GM12878 (cell line): ENCODE results near the gene CCDC170. TPM values are rescaled to one million over a fixed set of nuclear protein-coding genes. Genes with fewer than 3 reads are reported as not detected.

Experiments
- ATAC-seq: fragments of 200-7000 bp; cut with Tn5 transposase; 3 replicates; pipeline ENCODE4 v1.9.1; 2020; ENCODE audit warnings: mild to moderate bottlenecking, moderate library complexity
- BruUV-seq: library from RNA; stranded (reverse); fragments of 400-500 nt; replicated peaks from 2 replicates; lab custom pipeline; 2021; lab: Mats Ljungman, UMichigan
- CTCF ChIA-PET: fragments of 300-600 bp; sonication (Branson Sonifier 250); formaldehyde crosslinking; extraction: SDS; loops from one replicate; lab custom pipeline; 2021; ENCODE audit warnings: inconsistent platforms; lab: Yijun Ruan, JAX
- POLR2A ChIA-PET: fragments of 350-600 bp; formaldehyde crosslinking; extraction: SDS; loops from one replicate; lab custom pipeline; 2021; ENCODE audit warnings: inconsistent platforms; lab: Charles Lee
- RAD21 ChIA-PET: fragments of 300-600 bp; sonication (Branson Sonifier 250); formaldehyde crosslinking; loops from one replicate; lab custom pipeline; 2023; ENCODE audit warnings: antibody characterized with exemption; ENCODE audit not compliant: unreplicated experiment; lab: Charles Lee
- SMC1A ChIA-PET: fragments of 300-600 bp; sonication (Branson Sonifier 250); formaldehyde crosslinking; loops from one replicate; lab custom pipeline; 2023; ENCODE audit not compliant: unreplicated experiment, uncharacterized antibody; lab: Charles Lee
- DNase-seq: peaks from one replicate; pipeline ENCODE4 v3.0.0-alpha.2; 2011; ENCODE audit warnings: low read depth, low spot score
- FAIRE-seq: peaks from 3 replicates; lab custom pipeline; 2011; peaks lifted over from hg19 to GRCh38; lab: Jason Lieb, UNC
- H2AFZ ChIP-seq: 2 replicates; pipeline ENCODE4 v1.6.0; 2011; ENCODE audit warnings: low read depth, low read length, control low read depth; ENCODE audit not compliant: control insufficient read depth
- H3K27ac ChIP-seq: 2 replicates; pipeline ENCODE4 v1.5.1; 2011; ENCODE audit warnings: control low read depth; ENCODE audit not compliant: control insufficient read depth, insufficient read depth
- H3K27me3 ChIP-seq, 2 experiments: replicated peaks in 1 of 2; 2 replicates each; pipeline versions ENCODE4 v1.6.0 to v1.6.1; 2011; ENCODE audit warnings: low read length in 1 of 2; ENCODE audit not compliant: control insufficient read depth in 2 of 2, insufficient read depth in 2 of 2
- H3K36me3 ChIP-seq, 2 experiments: 2 replicates each; pipeline ENCODE4 v1.5.1; 2011; ENCODE audit warnings: low read length in 1 of 2; ENCODE audit not compliant: control insufficient read depth in 2 of 2, insufficient read depth in 2 of 2
- H3K4me1 ChIP-seq: 2 replicates; pipeline ENCODE4 v1.6.1; 2011; ENCODE audit warnings: mild to moderate bottlenecking, low read length, moderate library complexity, mixed read lengths; ENCODE audit not compliant: control insufficient read depth, insufficient read depth
- H3K4me2 ChIP-seq: 2 replicates; pipeline ENCODE4 v1.6.0; 2011; ENCODE audit warnings: control low read depth; ENCODE audit not compliant: control insufficient read depth, insufficient read depth
- H3K4me3 ChIP-seq: fragments of 200-600 bp; sonication (generic); 2 replicates; pipeline ENCODE4 v1.5.1; 2016
- H3K79me2 ChIP-seq: 2 replicates; pipeline ENCODE4 v1.6.0; 2011; ENCODE audit warnings: low read length; ENCODE audit not compliant: control insufficient read depth, insufficient read depth
- H3K9ac ChIP-seq: 2 replicates; pipeline ENCODE4 v1.8.0; 2011; ENCODE audit warnings: low read length, control low read depth, mixed read lengths; ENCODE audit not compliant: control insufficient read depth, insufficient read depth
- H3K9me3 ChIP-seq: replicated peaks from 3 replicates; pipeline ENCODE4 v1.5.1; 2011; ENCODE audit warnings: mild to moderate bottlenecking, low read length; ENCODE audit not compliant: control insufficient read depth, insufficient read depth
- H4K20me1 ChIP-seq: 2 replicates; pipeline ENCODE4 v1.6.0; 2011; ENCODE audit not compliant: control insufficient read depth, insufficient read depth
- CHD2 ChIP-seq: IDR thresholded peaks from 2 replicates; pipeline ENCODE4 v1.6.1; 2011; ENCODE audit warnings: low read depth, low read length, improper control_type of control experiment, borderline replicate concordance
- EGR1 ChIP-seq, 2 experiments: IDR thresholded peaks; 1 replicate in 1 of 2; 2 replicates in 1 of 2; pipeline ENCODE4 v1.6.1; 2011 to 2012; ENCODE audit warnings: low read depth in 2 of 2, low read length in 2 of 2, borderline replicate concordance in 1 of 2, mild to moderate bottlenecking in 1 of 2, moderate library complexity in 1 of 2
- ETV6 ChIP-seq, 2 experiments: fragments of 450-650 bp in 1 of 2; IDR thresholded peaks in 1 of 2; conservative IDR thresholded peaks in 1 of 2; 2 replicates each; pipeline ENCODE4 v1.6.1; 2014; ENCODE audit warnings: antibody characterized with exemption in 1 of 2, borderline replicate concordance in 1 of 2, low read depth in 1 of 2, mild to moderate bottlenecking in 1 of 2, moderate library complexity in 1 of 2
- FOS ChIP-seq: IDR thresholded peaks from 3 replicates; pipeline ENCODE4 v1.6.1; 2011; ENCODE audit warnings: borderline replicate concordance; ENCODE audit not compliant: insufficient read length; ENCODE audit errors: extremely low read depth
- GATAD2B ChIP-seq: fragments of 450-650 bp; conservative IDR thresholded peaks from 2 replicates; pipeline ENCODE4 v1.6.1; 2017; ENCODE audit warnings: low read depth, mild to moderate bottlenecking, moderate library complexity
- IKZF2 ChIP-seq, 2 experiments: fragments of 450-650 bp; IDR thresholded peaks; 2 replicates each; pipeline ENCODE4 v1.6.1; 2017; ENCODE audit warnings: mild to moderate bottlenecking in 2 of 2, moderate library complexity in 2 of 2
- JUND ChIP-seq: IDR thresholded peaks from 2 replicates; pipeline ENCODE4 v1.6.1; 2012; ENCODE audit warnings: low read depth, mild to moderate bottlenecking, low read length, improper control_type of control experiment, moderate library complexity
- KAT2A ChIP-seq: conservative IDR thresholded peaks from 2 replicates; pipeline ENCODE4 v1.6.1; 2011; ENCODE audit warnings: low read depth, low read length; ENCODE audit not compliant: control insufficient read depth
- RUNX3 ChIP-seq: IDR thresholded peaks from 2 replicates; pipeline ENCODE4 v1.6.1; 2012; ENCODE audit warnings: low read length, inconsistent platforms
- SIX5 ChIP-seq: IDR thresholded peaks from 2 replicates; pipeline ENCODE4 v1.6.1; 2011; ENCODE audit warnings: mild to moderate bottlenecking, low read depth, low read length, moderate library complexity; ENCODE audit not compliant: severe bottlenecking
- SUZ12 ChIP-seq: fragments of 200-600 bp; sonication (generic); IDR thresholded peaks from one replicate; pipeline ENCODE4 v1.6.1; 2018; ENCODE audit warnings: antibody characterized with exemption, mild to moderate bottlenecking; ENCODE audit not compliant: unreplicated experiment
- TCF12 ChIP-seq: IDR thresholded peaks from 2 replicates; pipeline ENCODE4 v1.6.1; 2011; ENCODE audit warnings: low read depth, mild to moderate bottlenecking, low read length
- ZNF217 ChIP-seq: fragments of 450-650 bp; IDR thresholded peaks from 2 replicates; pipeline ENCODE4 v1.6.1; 2017; ENCODE audit warnings: antibody characterized with exemption, mild to moderate bottlenecking
- WGBS: methylation state at CpG from one replicate; pipeline ENCODE4 v1.1.6; 2016; ENCODE audit warnings: low lambda C conversion rate; ENCODE audit not compliant: insufficient replicate concordance, insufficient coverage; ENCODE audit errors: missing lambda C conversion rate; 5-methylcytosine and 5-hydroxymethylcytosine counted together
- in situ Hi-C: fragments of 300-500 bp; cut with MboI; formaldehyde crosslinking; loops from 9 replicates; pipeline ENCODE4 v1.14.3; 2018; ENCODE audit warnings: mixed read lengths
- intact Hi-C: fragments of 100-400 bp; cut with micrococcal nuclease; formaldehyde crosslinking; loops from one replicate; pipeline ENCODE4 v1.14.2; 2022; ENCODE audit not compliant: unreplicated experiment
- polyA plus RNA-seq, 11 experiments: library from polyadenylated mRNA; depleted of rRNA in 4 of 11; unstranded in 6 of 11; stranded (reverse) in 5 of 11; fragments of >200 nt; fragmentation: Nextera tagmentation in 4 of 11; fragmentation: Illumina TruSeq in 1 of 11; extraction: Ambion mirVana in 4 of 11; extraction: Trizol in 1 of 11; gene quantifications; 1 replicate in 1 of 11; 2 replicates in 10 of 11; pipeline versions ENCODE4 v1.2.1 to v1.2.3, GENCODE V29; 2011 to 2016; ENCODE audit warnings: inconsistent platforms in 2 of 11, missing spikeins in 2 of 11, low read depth in 1 of 11
- total RNA-seq, 4 experiments: library from RNA; depleted of rRNA in 3 of 4; stranded (reverse); fragments of >200 nt in 3 of 4; fragmentation: Illumina TruSeq in 1 of 4; extraction: Trizol in 1 of 4; gene quantifications; 2 replicates each; pipeline versions ENCODE4 v1.2.1 to v1.2.3, GENCODE V29; 2013 to 2021
- TF ChIP-seq, protein P1 (sequence below): IDR thresholded peaks from 2 replicates; pipeline ENCODE4 v1.6.1; 2012; ENCODE audit warnings: low read depth, low read length, improper control_type of control experiment
- TF ChIP-seq, protein P2 (sequence below): fragments of 450-650 bp; IDR thresholded peaks from 2 replicates; pipeline ENCODE4 v1.6.1; 2017; ENCODE audit warnings: low read depth, mild to moderate bottlenecking, moderate library complexity
- TF ChIP-seq, protein P3 (sequence below): fragments of 450-650 bp; IDR thresholded peaks from 2 replicates; pipeline ENCODE4 v1.6.1; 2016; ENCODE audit warnings: mild to moderate bottlenecking
- TF ChIP-seq, protein P4 (sequence below): IDR thresholded peaks from 2 replicates; pipeline ENCODE4 v1.6.1; 2011; ENCODE audit warnings: low read depth, mild to moderate bottlenecking, low read length, moderate library complexity, borderline replicate concordance; ENCODE audit errors: extremely low read depth
- TF ChIP-seq, protein P5 (sequence below): IDR thresholded peaks from 2 replicates; pipeline ENCODE4 v1.6.1; 2012; ENCODE audit warnings: low read depth, low read length, improper control_type of control experiment

CCDC170 gene
- total and polyA plus RNA-seq, 10 of the 15 experiments (the other 5 are each of a cell fraction or from before 2014, with no cell fraction given): not detected

DNA sequence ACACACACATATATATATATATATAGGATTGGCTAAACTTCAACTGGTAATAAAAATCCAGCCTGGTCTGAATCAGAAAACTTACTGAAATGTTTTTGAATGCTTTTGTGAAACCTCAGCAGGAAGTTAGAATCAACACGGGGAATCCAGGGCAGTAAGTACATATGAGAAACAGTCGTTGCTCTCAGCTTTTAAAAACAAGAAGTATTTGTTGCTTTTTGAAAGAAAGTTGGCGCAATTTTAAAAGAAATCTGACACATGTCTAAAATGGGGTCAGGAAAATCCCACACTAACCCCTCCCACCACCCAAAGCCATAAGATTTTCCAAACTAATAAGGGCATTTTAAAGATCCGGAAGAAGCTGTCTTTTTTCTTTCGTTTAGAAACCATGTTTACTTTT, 11.5 kb upstream of the CCDC170 start:
- no peaks in the 10 kb centered on the region for H3K36me3 ChIP-seq
- peak overlapping the region; percentile 10; the same call in 1 of the 2 replicates for H3K4me3 ChIP-seq
- RAD21 ChIA-PET: interaction anchor here (0.9 to 1.3 kb wide), 2 partner anchors 12 to 41 kb away, joined by 3 to 4 read pairs; no protein-coding TSS in a partner anchor
- no peaks in the 10 kb centered on the region; the same call in 1 of the 2 replicates for H3K4me1 ChIP-seq
- ATAC-seq: peak; percentile 54
- peak overlapping the region; percentile 5 for H3K27ac ChIP-seq
- no peaks in the 10 kb centered on the region; the same call in 2 of the 3 replicates for H3K9me3 ChIP-seq
- TF ChIP-seq, protein P1, sequence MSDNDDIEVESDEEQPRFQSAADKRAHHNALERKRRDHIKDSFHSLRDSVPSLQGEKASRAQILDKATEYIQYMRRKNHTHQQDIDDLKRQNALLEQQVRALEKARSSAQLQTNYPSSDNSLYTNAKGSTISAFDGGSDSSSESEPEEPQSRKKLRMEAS: no peak
- no peak for TF ChIP-seq SIX5
- TF ChIP-seq FOS: no peak
- TF ChIP-seq, protein P2, sequence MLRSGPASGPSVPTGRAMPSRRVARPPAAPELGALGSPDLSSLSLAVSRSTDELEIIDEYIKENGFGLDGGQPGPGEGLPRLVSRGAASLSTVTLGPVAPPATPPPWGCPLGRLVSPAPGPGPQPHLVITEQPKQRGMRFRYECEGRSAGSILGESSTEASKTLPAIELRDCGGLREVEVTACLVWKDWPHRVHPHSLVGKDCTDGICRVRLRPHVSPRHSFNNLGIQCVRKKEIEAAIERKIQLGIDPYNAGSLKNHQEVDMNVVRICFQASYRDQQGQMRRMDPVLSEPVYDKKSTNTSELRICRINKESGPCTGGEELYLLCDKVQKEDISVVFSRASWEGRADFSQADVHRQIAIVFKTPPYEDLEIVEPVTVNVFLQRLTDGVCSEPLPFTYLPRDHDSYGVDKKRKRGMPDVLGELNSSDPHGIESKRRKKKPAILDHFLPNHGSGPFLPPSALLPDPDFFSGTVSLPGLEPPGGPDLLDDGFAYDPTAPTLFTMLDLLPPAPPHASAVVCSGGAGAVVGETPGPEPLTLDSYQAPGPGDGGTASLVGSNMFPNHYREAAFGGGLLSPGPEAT: peak; percentile 19; the same call in 1 of the 2 replicates
- no peak for TF ChIP-seq KAT2A
- no peak for TF ChIP-seq ZNF217
- TF ChIP-seq TCF12: no peak
- TF ChIP-seq, protein P3, sequence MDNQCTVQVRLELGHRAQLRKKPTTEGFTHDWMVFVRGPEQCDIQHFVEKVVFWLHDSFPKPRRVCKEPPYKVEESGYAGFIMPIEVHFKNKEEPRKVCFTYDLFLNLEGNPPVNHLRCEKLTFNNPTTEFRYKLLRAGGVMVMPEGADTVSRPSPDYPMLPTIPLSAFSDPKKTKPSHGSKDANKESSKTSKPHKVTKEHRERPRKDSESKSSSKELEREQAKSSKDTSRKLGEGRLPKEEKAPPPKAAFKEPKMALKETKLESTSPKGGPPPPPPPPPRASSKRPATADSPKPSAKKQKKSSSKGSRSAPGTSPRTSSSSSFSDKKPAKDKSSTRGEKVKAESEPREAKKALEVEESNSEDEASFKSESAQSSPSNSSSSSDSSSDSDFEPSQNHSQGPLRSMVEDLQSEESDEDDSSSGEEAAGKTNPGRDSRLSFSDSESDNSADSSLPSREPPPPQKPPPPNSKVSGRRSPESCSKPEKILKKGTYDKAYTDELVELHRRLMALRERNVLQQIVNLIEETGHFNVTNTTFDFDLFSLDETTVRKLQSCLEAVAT: no peak
- no peak for TF ChIP-seq EGR1 (IDR thresholded peaks at IDR 0.05; ENCODE audit: borderline replicate concordance in 1 of 2, low read depth in 2 of 2, low read length in 2 of 2)
- TF ChIP-seq, protein P4, sequence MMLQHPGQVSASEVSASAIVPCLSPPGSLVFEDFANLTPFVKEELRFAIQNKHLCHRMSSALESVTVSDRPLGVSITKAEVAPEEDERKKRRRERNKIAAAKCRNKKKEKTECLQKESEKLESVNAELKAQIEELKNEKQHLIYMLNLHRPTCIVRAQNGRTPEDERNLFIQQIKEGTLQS: no peak
- no peak for TF ChIP-seq CHD2
- 0 out of 2 replicates have a peak, but pooled peaks have one; percentile 10 for TF ChIP-seq RUNX3
- no peak for TF ChIP-seq ETV6 (conservative IDR thresholded peaks at IDR 0.05 in 1 of 2, IDR thresholded peaks at IDR 0.05 in 1 of 2; ENCODE audit: borderline replicate concordance in 1 of 2, low read depth in 1 of 2)
- TF ChIP-seq, protein P5, sequence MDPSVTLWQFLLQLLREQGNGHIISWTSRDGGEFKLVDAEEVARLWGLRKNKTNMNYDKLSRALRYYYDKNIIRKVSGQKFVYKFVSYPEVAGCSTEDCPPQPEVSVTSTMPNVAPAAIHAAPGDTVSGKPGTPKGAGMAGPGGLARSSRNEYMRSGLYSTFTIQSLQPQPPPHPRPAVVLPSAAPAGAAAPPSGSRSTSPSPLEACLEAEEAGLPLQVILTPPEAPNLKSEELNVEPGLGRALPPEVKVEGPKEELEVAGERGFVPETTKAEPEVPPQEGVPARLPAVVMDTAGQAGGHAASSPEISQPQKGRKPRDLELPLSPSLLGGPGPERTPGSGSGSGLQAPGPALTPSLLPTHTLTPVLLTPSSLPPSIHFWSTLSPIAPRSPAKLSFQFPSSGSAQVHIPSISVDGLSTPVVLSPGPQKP: 0 out of 2 replicates have a peak, but pooled peaks have one; percentile 26
- no peak for TF ChIP-seq SUZ12
- TF ChIP-seq GATAD2B: no peak
- 0 out of 4 replicates have a peak, but pooled peaks of 1 of the 2 experiments have one; percentile 15 for TF ChIP-seq IKZF2 (IDR thresholded peaks at IDR 0.05)
- no peak for TF ChIP-seq JUND
- TF ChIP-seq, all 136 proteins: peak for 4
- Histone ChIP-seq H3K79me2 (no peaks in the 10 kb centered on the region), H4K20me1 (no peaks in the 10 kb centered on the region), H3K4me2 (peak overlapping the region; percentile 1; the same call in 1 of the 2 replicates), H3K27me3 (no peaks in the 10 kb centered on the region), H3K9ac (no peak overlapping the region), H2AFZ (peak overlapping the region; percentile 45)
- BruUV-seq: no TSS peak
- 25% methylated on average over 5 of the region's 5 CpGs for WGBS
- DNase-seq: no peak
- ChIA-PET CTCF (interaction anchor here (1.3 to 2.2 kb wide), 2 partner anchors 15 to 41 kb away, joined by 4 to 6 read pairs; no protein-coding TSS in a partner anchor), SMC1A (interaction anchor here (0.7 to 1.9 kb wide), 5 partner anchors 9 to 225 kb away, joined by 3 to 6 read pairs (median 3); no protein-coding TSS in a partner anchor), POLR2A (interaction anchor here (0.5 to 1.3 kb wide), 5 partner anchors 9 to 125 kb away, joined by 3 to 8 read pairs (median 4); partner anchors contain the start of gene RMND1)
- intact Hi-C loops (no loop called here), in situ Hi-C loops (no loop called here)
- FAIRE-seq: no peak
